NOMO-1 treated with DMSO at 0.1 percent for 48 hours (cell line): ENCODE results near the gene CTNND2.

ENCODE experiments used
- DNase-seq: peaks from one replicate; lab custom pipeline; 2025; ENCODE audit not compliant: unreplicated experiment; lab: John Stamatoyannopoulos, UW

The CTNND2 gene

GRCh38 chr5:10973316-10973715 lies 930.9 kb downstream of the CTNND2 start:
- no peak for DNase-seq

- no peak for DNase-seq
Observed at GRCh38 chr5:10969684-10970180, 934.5 kb downstream of the CTNND2 start.

- DNase-seq = no peak
Observed at GRCh38 chr5:10964806-10965205, 939.4 kb downstream of the CTNND2 start.

- DNase-seq = no peak
Observed at GRCh38 chr5:10958728-10959127, 945.5 kb downstream of the CTNND2 start.

- no peak for DNase-seq
Observed at GRCh38 chr5:10949856-10950630, 954.2 kb downstream of the CTNND2 start.

- DNase-seq = no peak
Observed at GRCh38 chr5:10946050-10946449, 958.2 kb downstream of the CTNND2 start.

GRCh38 chr5:10941900-10942299 lies 962.3 kb downstream of the CTNND2 start:
- no peak for DNase-seq

GRCh38 chr5:10936081-10936855 lies 968.0 kb downstream of the CTNND2 start:
- DNase-seq = no peak

- DNase-seq = no peak
Observed at GRCh38 chr5:10935536-10935935, 968.7 kb downstream of the CTNND2 start.

- DNase-seq = no peak
Observed at GRCh38 chr5:10934783-10935355, 969.4 kb downstream of the CTNND2 start.

- peak; percentile 28 for DNase-seq
Observed at GRCh38 chr5:10933121-10933520, 971.1 kb downstream of the CTNND2 start.

- no peak for DNase-seq
Observed at GRCh38 chr5:10932426-10932825, 971.8 kb downstream of the CTNND2 start.

- no peak for DNase-seq
Observed at GRCh38 chr5:10927608-10928007, 976.6 kb downstream of the CTNND2 start.

GRCh38 chr5:10923310-10923709 lies 980.9 kb downstream of the CTNND2 start:
- no peak for DNase-seq
